ENCODE data around the gene ILDR2. TPM values are rescaled to one million over a fixed set of nuclear protein-coding genes. Genes with fewer than 3 reads are reported as not detected.

The ILDR2 gene
- total and polyA plus RNA-seq, 2 donors (not counting 3 experiments of a cell fraction or from before 2014, with no cell fraction given), result not detected

DNA sequence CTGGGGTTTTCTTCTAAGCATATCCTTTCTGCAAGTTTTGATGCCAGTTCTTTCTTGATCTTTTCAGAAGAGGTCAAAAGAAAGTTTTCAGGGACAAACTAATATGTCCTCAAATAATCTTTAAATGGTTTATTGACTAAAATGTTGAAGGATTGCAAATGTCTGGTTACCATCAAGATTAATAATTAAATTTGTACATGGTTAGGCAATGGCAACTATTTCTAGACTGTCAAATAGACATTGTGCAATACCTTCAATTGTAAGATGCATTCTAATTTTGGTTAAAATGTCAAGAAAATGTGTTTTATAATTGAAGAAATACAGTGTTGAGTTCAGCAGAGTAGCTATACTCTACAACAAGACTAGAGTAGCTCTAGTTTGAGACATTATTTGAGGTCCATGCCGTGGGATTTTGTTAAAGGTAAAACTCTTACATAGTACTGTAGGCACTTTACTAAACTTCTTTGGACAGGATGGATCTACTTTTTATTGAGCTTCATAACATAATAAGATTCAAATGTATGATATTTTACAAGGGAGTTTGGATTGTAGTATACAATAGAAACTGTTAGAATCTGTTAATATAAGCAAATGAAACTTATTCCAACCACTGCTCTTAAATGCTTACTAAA lies 36.3 kb upstream of the ILDR2 start:
- Histone ChIP-seq H3K4me2 (ENCODE audit: insufficient read depth, low read length) (no peak overlapping the region), H4K20me1 (replicated peaks; ENCODE audit: control insufficient read depth, extremely low read depth, insufficient read depth, low read length) (no peaks in the 10 kb centered on the region), H3K27me3 (ENCODE audit: control insufficient read depth in 2 of 2, insufficient read depth in 2 of 2, low read length in 2 of 2) (no peaks in the 10 kb centered on the region), H3K36me3 (ENCODE audit: control insufficient read depth in 2 of 2, extremely low read depth in 1 of 2, insufficient read depth in 2 of 2, low read length in 2 of 2) (no peaks in the 10 kb centered on the region), H3K79me2 (ENCODE audit: control insufficient read depth, insufficient read depth, low read length) (no peaks in the 10 kb centered on the region), H3K4me3 (replicated peaks in 1 of 3; ENCODE audit: insufficient read depth in 1 of 3, low read depth in 1 of 3, low read length in 3 of 3) (no peak overlapping the region), H2AFZ (ENCODE audit: low read depth, low read length) (no peak overlapping the region), H3K9me3 (replicated peaks; ENCODE audit: control insufficient read depth, insufficient read depth, low read length) (no peaks in the 10 kb centered on the region), H3K9me1 (replicated peaks; ENCODE audit: control insufficient read depth, extremely low read depth, insufficient read depth, low read length) (no peaks in the 10 kb centered on the region), H3K27ac (ENCODE audit: insufficient read depth, low read depth, low read length) (no peak overlapping the region), H3K9ac (replicated peaks; ENCODE audit: extremely low read depth, insufficient read depth, low read length) (no peak overlapping the region), H3K4me1 (ENCODE audit: control insufficient read depth, extremely low read depth, insufficient read depth, low read length) (no peaks in the 10 kb centered on the region)
- no TSS peak for BruUV-seq (replicated peaks)
- no peak for DNase-seq (ENCODE audit: low read depth, low spot score)
- dilution Hi-C loops (cut with MboI; ENCODE audit: extremely low pct_ligation_motif_present, low sequenced_read_pairs), result no loop called here
- no peak for FAIRE-seq
- POLR2A ChIA-PET, result no interaction called here
- no peak for TF ChIP-seq MYC (IDR thresholded peaks at IDR 0.05; ENCODE audit: low read depth, low read length)
- TF ChIP-seq, protein P1, sequence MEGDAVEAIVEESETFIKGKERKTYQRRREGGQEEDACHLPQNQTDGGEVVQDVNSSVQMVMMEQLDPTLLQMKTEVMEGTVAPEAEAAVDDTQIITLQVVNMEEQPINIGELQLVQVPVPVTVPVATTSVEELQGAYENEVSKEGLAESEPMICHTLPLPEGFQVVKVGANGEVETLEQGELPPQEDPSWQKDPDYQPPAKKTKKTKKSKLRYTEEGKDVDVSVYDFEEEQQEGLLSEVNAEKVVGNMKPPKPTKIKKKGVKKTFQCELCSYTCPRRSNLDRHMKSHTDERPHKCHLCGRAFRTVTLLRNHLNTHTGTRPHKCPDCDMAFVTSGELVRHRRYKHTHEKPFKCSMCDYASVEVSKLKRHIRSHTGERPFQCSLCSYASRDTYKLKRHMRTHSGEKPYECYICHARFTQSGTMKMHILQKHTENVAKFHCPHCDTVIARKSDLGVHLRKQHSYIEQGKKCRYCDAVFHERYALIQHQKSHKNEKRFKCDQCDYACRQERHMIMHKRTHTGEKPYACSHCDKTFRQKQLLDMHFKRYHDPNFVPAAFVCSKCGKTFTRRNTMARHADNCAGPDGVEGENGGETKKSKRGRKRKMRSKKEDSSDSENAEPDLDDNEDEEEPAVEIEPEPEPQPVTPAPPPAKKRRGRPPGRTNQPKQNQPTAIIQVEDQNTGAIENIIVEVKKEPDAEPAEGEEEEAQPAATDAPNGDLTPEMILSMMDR (IDR thresholded peaks at IDR 0.05; ENCODE audit: extremely low read depth in 1 of 2, insufficient read depth in 1 of 2, low read depth in 1 of 2, low read length in 2 of 2), result no peak
- no peak for TF ChIP-seq MAX (IDR thresholded peaks at IDR 0.05; ENCODE audit: insufficient read depth, insufficient read length)
- CTCF ChIA-PET, result no interaction called here
- intact Hi-C loops (cut with micrococcal nuclease), result no loop called here

GRCh38 chr1:167003711-167004110 lies 28.4 kb upstream of the ILDR2 start:
- Histone ChIP-seq H3K27me3 (ENCODE audit: control insufficient read depth in 2 of 2, insufficient read depth in 2 of 2, low read length in 2 of 2) (no peaks in the 10 kb centered on the region), H4K20me1 (replicated peaks; ENCODE audit: control insufficient read depth, extremely low read depth, insufficient read depth, low read length) (no peaks in the 10 kb centered on the region), H3K27ac (ENCODE audit: insufficient read depth, low read depth, low read length) (no peak overlapping the region), H2AFZ (ENCODE audit: low read depth, low read length) (no peak overlapping the region), H3K4me3 (replicated peaks in 1 of 3; ENCODE audit: insufficient read depth in 1 of 3, low read depth in 1 of 3, low read length in 3 of 3) (no peak overlapping the region), H3K79me2 (ENCODE audit: control insufficient read depth, insufficient read depth, low read length) (no peaks in the 10 kb centered on the region), H3K4me1 (ENCODE audit: control insufficient read depth, extremely low read depth, insufficient read depth, low read length) (no peaks in the 10 kb centered on the region), H3K9me3 (replicated peaks; ENCODE audit: control insufficient read depth, insufficient read depth, low read length) (no peaks in the 10 kb centered on the region), H3K4me2 (ENCODE audit: insufficient read depth, low read length) (no peak overlapping the region), H3K36me3 (ENCODE audit: control insufficient read depth in 2 of 2, extremely low read depth in 1 of 2, insufficient read depth in 2 of 2, low read length in 2 of 2) (no peaks in the 10 kb centered on the region), H3K9me1 (replicated peaks; ENCODE audit: control insufficient read depth, extremely low read depth, insufficient read depth, low read length) (no peaks in the 10 kb centered on the region), H3K9ac (replicated peaks; ENCODE audit: extremely low read depth, insufficient read depth, low read length) (no peak overlapping the region)
- CTCF ChIA-PET, result no interaction called here
- DNase-seq (ENCODE audit: low read depth, low spot score) (no peak), FAIRE-seq (no peak)
- POLR2A ChIA-PET, result no interaction called here
- intact Hi-C loops (cut with micrococcal nuclease) (no loop called here), dilution Hi-C loops (cut with MboI; ENCODE audit: extremely low pct_ligation_motif_present, low sequenced_read_pairs) (no loop called here)
- BruUV-seq (replicated peaks), result no TSS peak
- TF ChIP-seq POLR2AphosphoS5 (IDR thresholded peaks at IDR 0.05; ENCODE audit: insufficient read depth, low read depth, low read length) (no peak), MYC (IDR thresholded peaks at IDR 0.05; ENCODE audit: low read depth, low read length) (no peak)
